NCI-H146 treated with DMSO at 0.1 percent for 48 hours (cell line): Measurements from ENCODE around the gene KCNS1.
"Not testable (repeated sequence)": the region's sequence is repeated elsewhere in the genome, so short reads cannot be mapped to it uniquely, and the experiment has no call there.

Experiments used
- DNase-seq: peaks from one replicate; lab custom pipeline; 2025; ENCODE audit not compliant: unreplicated experiment; lab: John Stamatoyannopoulos, UW

The KCNS1 gene

GRCh38 chr20:45080867-45081624 is 19.9 kb downstream of the KCNS1 start:
- DNase-seq, result no peak

GRCh38 chr20:45077559-45077958 is 23.4 kb downstream of the KCNS1 start:
- DNase-seq, result no peak

- no peak for DNase-seq
Observed at GRCh38 chr20:45073221-45073620, 27.7 kb downstream of the KCNS1 start.

GRCh38 chr20:45072066-45072465 is 28.9 kb downstream of the KCNS1 start:
- no peak for DNase-seq

GRCh38 chr20:45070932-45071632 is 29.8 kb downstream of the KCNS1 start:
- no peak for DNase-seq

GRCh38 chr20:45069261-45069660 is 31.7 kb downstream of the KCNS1 start:
- DNase-seq, result no peak

GRCh38 chr20:45067558-45067957 is 33.4 kb downstream of the KCNS1 start:
- DNase-seq, result no peak

- DNase-seq, result no peak
Observed at GRCh38 chr20:45067087-45067486, 33.8 kb downstream of the KCNS1 start.

GRCh38 chr20:45066372-45066771 is 34.6 kb downstream of the KCNS1 start:
- no peak for DNase-seq

- no peak for DNase-seq
Observed at GRCh38 chr20:45064812-45065211, 36.1 kb downstream of the KCNS1 start.

GRCh38 chr20:45063107-45063506 is 37.8 kb downstream of the KCNS1 start:
- not testable (repeated sequence) for DNase-seq

- no peak for DNase-seq
Observed at GRCh38 chr20:45061244-45061643, 39.7 kb downstream of the KCNS1 start.

- DNase-seq, result no peak
Observed at GRCh38 chr20:45060294-45060693, 40.6 kb downstream of the KCNS1 start.

- no peak for DNase-seq
Observed at GRCh38 chr20:45059022-45059728, 41.8 kb downstream of the KCNS1 start.

GRCh38 chr20:45058168-45058850 is 42.6 kb downstream of the KCNS1 start:
- no peak for DNase-seq

GRCh38 chr20:45056473-45057173 is 44.3 kb downstream of the KCNS1 start:
- no peak for DNase-seq

- DNase-seq, result no peak
Observed at GRCh38 chr20:45055056-45055455, 45.9 kb downstream of the KCNS1 start.

GRCh38 chr20:45053430-45054351 is 47.2 kb downstream of the KCNS1 start:
- no peak for DNase-seq

- no peak for DNase-seq
Observed at GRCh38 chr20:45052698-45053429, 48.1 kb downstream of the KCNS1 start.
